Upper lobe of right lung (tissue), 1 donor: Measurements from ENCODE around the gene TIMM23. TPM values are rescaled to one million over a fixed set of nuclear protein-coding genes. Genes with fewer than 3 reads are reported as not detected.
"Not testable (repeated sequence)": the region's sequence is repeated elsewhere in the genome, so short reads cannot be mapped to it uniquely, and the experiment has no call there.

Experiments used
- ATAC-seq: fragments of 200-7000 bp; cut with Tn5 transposase; one replicate; pipeline ENCODE4 v1.9.1; 2020; ENCODE audit warnings: mild to moderate bottlenecking, moderate library complexity
- DNase-seq: peaks from one replicate; pipeline ENCODE4 v3.0.0-alpha.2; 2020
- H3K27ac ChIP-seq: fragments of 200-600 bp; one replicate; pipeline ENCODE4 v1.8.0; 2022
- H3K27me3 ChIP-seq: fragments of 200-600 bp; one replicate; pipeline ENCODE4 v1.8.0; 2022; ENCODE audit warnings: mild to moderate bottlenecking
- H3K36me3 ChIP-seq: fragments of 200-600 bp; one replicate; pipeline ENCODE4 v1.8.0; 2022
- H3K4me1 ChIP-seq: fragments of 200-600 bp; one replicate; pipeline ENCODE4 v1.8.0; 2022
- H3K4me3 ChIP-seq: fragments of 200-600 bp; one replicate; pipeline ENCODE4 v1.8.0; 2022; ENCODE audit warnings: mild to moderate bottlenecking
- H3K9me3 ChIP-seq: fragments of 200-600 bp; one replicate; pipeline ENCODE4 v1.8.0; 2022
- CTCF ChIP-seq: fragments of 200-600 bp; IDR thresholded peaks from one replicate; pipeline ENCODE4 v1.8.0; 2022; ENCODE audit warnings: antibody characterized with exemption
- intact Hi-C: fragments of 100-400 bp; cut with DNase I; formaldehyde crosslinking; loops from one replicate; pipeline ENCODE4 v1.11.0; 2022
- total RNA-seq: library from RNA; stranded (reverse); fragmentation: NEBNext Ultra II Directional; extraction: Animal tissue kit (Norgen Biotek cat#: 25700); gene quantifications from one replicate; pipeline ENCODE4 v1.2.1, GENCODE V29; 2021
- donor health status: DM: no; HTN: yes; CAD: no; lungs with severe emphysema.

TIMM23 gene
- total RNA-seq, 1 donor from 2014 or later: 35.8 TPM

GRCh38 chr10:45971742-45972105, 565 bp upstream of the TIMM23 start:
- DNase-seq, H3K9me3 ChIP-seq, H3K36me3 ChIP-seq, H3K27me3 ChIP-seq, intact Hi-C loops: not testable (repeated sequence)
- peak overlapping the region; percentile 76 for H3K27ac ChIP-seq
- peaks cover 17% of the 10 kb centered on the region for H3K4me1 ChIP-seq
- H3K4me3 ChIP-seq: peak overlapping the region; percentile 85
- ATAC-seq: peak; percentile 42

- Histone ChIP-seq H3K27ac (peak overlapping the region; percentile 65), H3K4me1 (peaks cover 14% of the 10 kb centered on the region), H3K36me3 (peaks cover 13% of the 10 kb centered on the region), H3K4me3 (peak overlapping the region; percentile 85)
- intact Hi-C loops, H3K27me3 ChIP-seq, DNase-seq, H3K9me3 ChIP-seq: not testable (repeated sequence)
- ATAC-seq: peak; percentile 4
Measured at GRCh38 chr10:45972813-45973169, 502 bp downstream of the TIMM23 start.

GRCh38 chr10:45974041-45974440, 1.8 kb downstream of the TIMM23 start:
- DNase-seq, intact Hi-C loops, H3K27ac ChIP-seq, H3K27me3 ChIP-seq, H3K4me3 ChIP-seq, H3K9me3 ChIP-seq, ATAC-seq: not testable (repeated sequence)
- H3K36me3 ChIP-seq: peaks cover 16% of the 10 kb centered on the region
- H3K4me1 ChIP-seq: peaks cover 14% of the 10 kb centered on the region

- intact Hi-C loops, ATAC-seq, H3K9me3 ChIP-seq, DNase-seq, H3K4me3 ChIP-seq, H3K27me3 ChIP-seq, H3K27ac ChIP-seq, H3K4me1 ChIP-seq: not testable (repeated sequence)
- H3K36me3 ChIP-seq: peaks cover 21% of the 10 kb centered on the region
Measured at GRCh38 chr10:45978554-45978953, 6.3 kb downstream of the TIMM23 start.

- H3K27me3 ChIP-seq, H3K4me1 ChIP-seq, H3K9me3 ChIP-seq, H3K27ac ChIP-seq, ATAC-seq, H3K4me3 ChIP-seq, intact Hi-C loops, DNase-seq: not testable (repeated sequence)
- peaks cover 35% of the 10 kb centered on the region for H3K36me3 ChIP-seq
Measured at GRCh38 chr10:45981367-45981766, 9.1 kb downstream of the TIMM23 start.

- intact Hi-C loops, H3K4me1 ChIP-seq, H3K9me3 ChIP-seq, H3K27ac ChIP-seq, H3K27me3 ChIP-seq, H3K4me3 ChIP-seq, DNase-seq: not testable (repeated sequence)
- peak; percentile 91 for ATAC-seq
- TF ChIP-seq CTCF: peak; percentile 42
- peaks cover 27% of the 10 kb centered on the region for H3K36me3 ChIP-seq
Measured at GRCh38 chr10:45983538-45984186, 11.4 kb downstream of the TIMM23 start.

GRCh38 chr10:45984473-45984872, 12.2 kb downstream of the TIMM23 start:
- ATAC-seq, H3K4me1 ChIP-seq, DNase-seq, H3K27me3 ChIP-seq, intact Hi-C loops, H3K27ac ChIP-seq, H3K9me3 ChIP-seq, H3K4me3 ChIP-seq: not testable (repeated sequence)
- peaks cover 35% of the 10 kb centered on the region for H3K36me3 ChIP-seq

- H3K36me3 ChIP-seq: peaks cover 45% of the 10 kb centered on the region
- ATAC-seq, H3K4me3 ChIP-seq, intact Hi-C loops, H3K4me1 ChIP-seq, H3K9me3 ChIP-seq, DNase-seq, H3K27ac ChIP-seq, H3K27me3 ChIP-seq: not testable (repeated sequence)
Measured at GRCh38 chr10:45985590-45985989, 13.3 kb downstream of the TIMM23 start.

- H3K9me3 ChIP-seq: no peaks in the 10 kb centered on the region
- DNase-seq (no peak), ATAC-seq (no peak)
- TF ChIP-seq CTCF: no peak
- H3K4me3 ChIP-seq: no peak overlapping the region
- intact Hi-C loops: no loop called here
- no peak overlapping the region for H3K27ac ChIP-seq
- H3K36me3 ChIP-seq: peaks cover 50% of the 10 kb centered on the region
- no peaks in the 10 kb centered on the region for H3K4me1 ChIP-seq
- no peaks in the 10 kb centered on the region for H3K27me3 ChIP-seq
Measured at GRCh38 chr10:45997557-45997956, 25.3 kb downstream of the TIMM23 start.
